HG03060 (cell line): ENCODE results near the gene ABHD2.

Source experiments
- ATAC-seq: cut with Tn5 transposase; IDR thresholded peaks from one replicate; pipeline ENCODE4 v1.9.1; 2021; ENCODE audit warnings: low read depth, moderate number of reproducible peaks; ENCODE audit not compliant: unreplicated experiment

The ABHD2 gene

DNA sequence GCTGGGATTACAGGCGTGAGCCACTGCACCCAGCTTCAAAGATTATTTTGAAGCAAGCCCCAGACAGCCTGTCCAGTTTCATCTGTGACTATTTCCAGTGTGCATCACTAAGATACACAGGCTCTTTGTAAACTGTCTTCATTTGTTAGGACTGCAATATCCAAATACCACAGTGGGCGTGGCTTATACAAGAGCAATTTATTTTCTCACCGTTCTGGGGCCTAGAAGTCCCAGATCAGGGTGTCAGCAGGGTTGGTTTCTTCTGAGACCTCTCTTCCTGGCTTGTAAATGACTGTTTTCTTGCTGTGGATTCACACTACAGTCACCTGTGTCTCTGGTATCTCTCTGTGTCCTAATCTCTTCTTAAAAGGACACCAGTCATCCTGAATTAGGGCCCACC lies 73.4 kb downstream of the ABHD2 start:
- no peak for ATAC-seq

- ATAC-seq, result no peak
Observed at GRCh38 chr15:89163271-89164055, 75.2 kb downstream of the ABHD2 start.

- no peak for ATAC-seq
Observed at GRCh38 chr15:89164712-89165211, 76.5 kb downstream of the ABHD2 start.

GRCh38 chr15:89165677-89166076 lies 77.4 kb downstream of the ABHD2 start:
- no peak for ATAC-seq

DNA sequence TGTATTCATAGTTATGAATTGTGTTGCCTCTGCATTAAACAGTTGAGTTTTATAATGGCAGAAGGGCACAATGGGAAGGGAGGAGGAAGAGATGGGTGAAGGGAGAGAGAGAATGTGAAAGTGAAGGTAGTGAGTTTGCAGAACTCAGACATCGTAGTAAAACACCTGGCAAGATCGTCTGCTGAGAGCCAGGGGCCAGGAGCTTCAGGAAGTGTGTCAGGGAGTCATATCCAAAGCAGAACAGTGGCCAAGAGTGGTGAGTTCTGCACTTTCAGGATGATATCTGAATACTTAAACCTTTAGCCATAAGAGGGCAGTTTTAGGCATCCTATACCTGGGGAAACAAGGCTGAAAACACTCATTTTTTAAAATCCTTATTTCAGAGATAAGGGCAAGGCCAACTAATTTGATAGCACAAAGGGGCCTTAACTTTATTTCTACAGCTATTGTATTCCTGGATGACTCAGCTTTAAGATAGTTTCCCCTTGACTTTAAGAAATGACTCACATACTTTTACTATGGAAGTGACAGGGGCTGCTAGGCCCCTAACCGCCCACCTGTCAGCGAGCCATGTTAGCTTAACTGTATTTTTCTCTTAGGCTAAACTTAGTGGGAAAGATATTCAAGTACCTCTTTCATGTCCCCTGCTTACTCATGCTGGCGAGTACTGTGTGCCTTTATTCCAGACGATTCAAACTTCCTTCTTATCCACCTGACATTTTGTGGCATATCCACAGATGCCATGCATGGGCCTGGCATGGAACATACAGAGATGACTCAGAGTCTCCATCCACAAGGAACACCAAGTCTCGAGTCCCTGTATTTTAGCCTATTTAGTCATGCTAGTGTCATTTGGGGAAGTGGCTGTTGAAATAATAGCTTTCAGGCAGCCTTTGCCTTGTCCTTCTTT lies 79.3 kb downstream of the ABHD2 start:
- peak; percentile 56 for ATAC-seq

DNA sequence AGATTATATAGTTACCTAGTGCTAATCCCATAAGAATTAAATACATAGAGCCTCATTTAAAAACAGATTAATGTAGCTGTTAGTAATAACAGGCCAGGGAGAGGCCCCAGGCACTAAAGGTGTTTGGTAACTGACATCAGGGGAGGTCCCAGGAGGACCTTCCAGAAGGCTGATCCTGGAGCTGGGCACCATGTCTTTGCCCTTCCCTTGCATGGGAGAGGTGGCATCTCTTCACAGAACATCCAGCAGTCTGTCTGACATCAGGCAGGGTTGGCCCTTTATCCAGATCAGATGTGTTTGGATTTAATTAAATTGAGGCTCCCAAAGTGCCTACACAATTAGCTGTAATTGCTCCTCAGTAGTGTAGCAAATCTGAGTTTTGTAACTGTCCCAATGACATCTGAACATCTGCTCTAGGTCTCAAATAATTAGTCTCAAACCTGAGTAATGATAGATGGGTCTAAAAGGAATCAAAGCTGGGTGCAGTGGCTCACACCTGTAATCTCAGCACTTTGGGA lies 80.1 kb downstream of the ABHD2 start:
- ATAC-seq, result no peak

DNA sequence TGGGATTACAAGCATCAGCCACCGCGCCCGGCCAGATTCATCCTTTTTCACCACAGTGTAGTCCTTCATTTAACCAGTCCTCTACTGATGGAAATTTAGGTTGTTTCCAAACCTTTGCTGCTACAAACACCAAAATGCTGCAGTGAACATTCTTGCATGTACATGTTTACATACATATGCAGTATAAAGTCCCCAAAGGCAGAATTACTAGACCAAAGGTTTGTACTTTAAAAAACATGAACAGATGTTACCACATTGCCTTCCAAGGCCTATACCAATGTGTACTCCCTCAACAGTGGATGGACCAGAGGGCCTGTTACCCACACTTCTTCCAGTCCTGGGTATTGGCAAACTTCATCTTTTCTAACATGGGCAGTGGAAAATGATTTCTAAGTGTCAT lies 82.1 kb downstream of the ABHD2 start:
- no peak for ATAC-seq

- ATAC-seq, result no peak
Observed at GRCh38 chr15:89171136-89172072, 83.1 kb downstream of the ABHD2 start.

- ATAC-seq, result no peak
Observed at GRCh38 chr15:89172921-89173320, 84.7 kb downstream of the ABHD2 start.

DNA sequence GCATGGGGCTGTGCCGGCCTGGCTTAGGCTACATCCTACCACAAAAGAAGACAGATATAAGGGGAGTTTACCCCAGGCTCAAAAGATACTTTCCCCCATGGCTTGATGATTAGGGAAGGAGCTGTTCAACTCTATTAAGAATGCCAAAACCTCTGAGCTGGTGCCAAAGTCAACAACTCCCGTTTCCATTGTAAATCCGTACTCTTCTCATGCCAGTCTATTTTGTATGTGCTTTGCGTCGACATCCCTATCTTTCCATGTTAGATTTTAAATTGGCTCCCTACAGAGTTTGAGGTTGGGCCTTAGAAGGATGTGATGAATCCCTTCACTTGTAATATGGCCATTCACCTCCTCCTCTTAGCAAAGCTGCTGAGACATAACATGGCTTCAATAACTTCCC lies 86.2 kb downstream of the ABHD2 start:
- ATAC-seq, result no peak

GRCh38 chr15:89175617-89176191 lies 87.4 kb downstream of the ABHD2 start:
- no peak for ATAC-seq

- no peak for ATAC-seq
Observed at GRCh38 chr15:89177116-89177515, 88.9 kb downstream of the ABHD2 start.

DNA sequence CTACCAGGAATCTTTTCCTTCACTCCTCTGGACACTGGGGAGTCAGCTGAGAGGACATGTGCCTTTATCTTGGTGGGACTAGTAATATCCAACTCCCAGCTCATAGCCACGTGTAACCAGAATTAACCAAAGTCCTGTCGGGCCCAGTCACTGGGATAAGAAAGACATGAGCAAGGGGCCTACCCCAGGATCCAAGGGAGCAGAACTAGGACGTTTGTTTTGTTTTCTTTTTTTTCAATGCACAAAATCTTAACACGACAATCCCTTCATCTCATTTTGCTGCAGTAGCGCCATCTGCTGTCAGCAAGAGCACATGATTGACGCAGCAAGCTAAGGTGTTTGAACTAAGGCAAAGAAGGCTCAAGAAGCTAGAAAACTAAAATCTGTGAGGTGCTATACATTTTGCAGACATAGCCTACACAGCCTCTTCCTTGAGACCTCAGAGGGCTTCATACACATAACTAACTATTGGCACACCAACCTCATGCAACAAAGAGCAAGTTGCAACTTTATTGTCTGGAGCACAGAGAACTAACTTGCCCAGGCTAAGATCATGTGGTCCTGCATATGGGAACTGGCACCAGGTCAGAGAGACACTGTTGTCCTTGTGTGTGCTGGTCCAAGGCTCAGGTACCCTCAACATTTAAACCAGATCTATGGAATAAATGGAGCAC lies 89.5 kb downstream of the ABHD2 start:
- ATAC-seq, result no peak

DNA sequence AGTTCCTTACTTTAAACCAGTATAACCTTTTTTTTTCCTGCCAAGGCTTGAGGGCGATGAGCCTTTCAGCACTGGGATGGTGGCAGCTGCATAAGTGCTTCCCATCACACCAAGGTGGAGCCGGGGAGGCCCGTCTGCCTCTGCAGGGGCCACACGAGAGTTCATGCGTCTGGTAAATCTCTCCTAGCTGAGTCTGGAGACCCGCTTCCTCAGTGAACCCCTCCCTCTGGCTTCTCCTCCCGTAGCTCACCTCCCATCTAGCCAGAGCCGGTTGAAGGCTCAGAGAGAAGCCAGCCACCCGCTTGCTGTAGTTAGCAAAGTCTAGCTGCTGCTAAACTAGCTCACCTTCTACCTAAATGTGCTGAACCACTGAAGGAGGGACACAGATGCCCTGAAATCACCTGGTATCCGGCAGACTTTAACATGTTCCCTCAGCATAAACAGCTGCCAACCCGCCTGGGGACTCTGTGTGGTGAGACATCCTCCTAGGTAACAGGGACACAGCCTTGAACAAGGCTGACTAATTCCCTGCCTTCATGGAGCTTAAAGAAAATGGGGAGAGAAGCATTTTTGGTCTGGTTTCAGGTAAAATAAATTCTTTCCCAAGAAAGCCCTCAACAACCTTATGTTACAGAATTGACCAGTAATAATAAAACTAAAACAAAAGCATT lies 90.2 kb downstream of the ABHD2 start:
- ATAC-seq, result no peak

- ATAC-seq, result no peak
Observed at GRCh38 chr15:89179966-89180875, 92.0 kb downstream of the ABHD2 start.

DNA sequence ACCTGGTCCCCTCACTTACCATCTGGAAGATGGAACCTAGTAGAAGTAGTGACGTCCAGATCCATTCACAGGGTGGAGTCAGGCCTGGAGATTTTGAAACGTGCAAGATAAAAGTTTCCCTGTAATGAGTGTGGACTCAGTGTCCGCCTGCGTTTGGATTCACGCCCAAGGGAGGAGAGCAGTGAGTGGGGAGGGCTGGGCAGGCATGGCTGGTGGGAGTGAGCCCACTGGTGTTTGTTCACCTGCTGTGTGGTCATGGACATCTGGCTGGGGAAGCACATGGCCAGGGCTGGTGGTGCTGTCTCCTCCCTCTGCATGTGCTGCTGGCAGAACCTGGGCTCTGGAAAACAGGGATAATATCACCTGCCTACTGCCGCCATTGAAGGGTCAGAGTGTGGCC lies 96.1 kb downstream of the ABHD2 start:
- no peak for ATAC-seq

GRCh38 chr15:89184886-89185526 lies 96.8 kb downstream of the ABHD2 start:
- no peak for ATAC-seq
